ENCODE data around the gene ZBTB7C. TPM values are rescaled to one million over a fixed set of nuclear protein-coding genes. Genes with fewer than 3 reads are reported as not detected.

ZBTB7C gene
- total RNA-seq, 1 donor from 2014 or later, result 15.0 TPM

DNA sequence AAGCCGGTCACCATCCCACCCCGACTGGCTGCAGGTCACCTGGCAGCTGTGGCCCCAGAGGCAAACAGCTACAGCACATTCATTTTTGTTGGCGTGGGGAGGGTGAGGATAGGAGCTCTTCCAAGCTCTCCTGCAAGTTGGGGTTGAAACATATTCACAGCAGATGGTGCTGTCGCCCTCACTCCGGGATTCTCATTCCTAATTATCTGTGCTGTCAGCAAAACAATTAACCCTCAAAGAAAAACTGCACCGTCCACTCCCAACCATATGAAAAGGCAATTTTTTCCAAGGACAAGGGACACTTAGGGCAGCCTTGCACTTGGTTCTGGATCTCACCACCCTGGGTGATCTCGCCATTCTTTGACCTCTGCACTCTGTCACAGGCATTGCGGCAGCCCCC is 68.6 kb downstream of the ZBTB7C start:
- Histone ChIP-seq H3K4me1 (peaks cover 8% of the 10 kb centered on the region), H3K27ac (no peak overlapping the region), H3K27me3 (ENCODE audit: low read depth) (no peaks in the 10 kb centered on the region), H3K9me3 (no peaks in the 10 kb centered on the region), H3K4me3 (no peak overlapping the region), H3K36me3 (no peaks in the 10 kb centered on the region)
- intact Hi-C loops (cut with DNase I), result no loop called here
- no peak for ATAC-seq
- TF ChIP-seq, protein P1, sequence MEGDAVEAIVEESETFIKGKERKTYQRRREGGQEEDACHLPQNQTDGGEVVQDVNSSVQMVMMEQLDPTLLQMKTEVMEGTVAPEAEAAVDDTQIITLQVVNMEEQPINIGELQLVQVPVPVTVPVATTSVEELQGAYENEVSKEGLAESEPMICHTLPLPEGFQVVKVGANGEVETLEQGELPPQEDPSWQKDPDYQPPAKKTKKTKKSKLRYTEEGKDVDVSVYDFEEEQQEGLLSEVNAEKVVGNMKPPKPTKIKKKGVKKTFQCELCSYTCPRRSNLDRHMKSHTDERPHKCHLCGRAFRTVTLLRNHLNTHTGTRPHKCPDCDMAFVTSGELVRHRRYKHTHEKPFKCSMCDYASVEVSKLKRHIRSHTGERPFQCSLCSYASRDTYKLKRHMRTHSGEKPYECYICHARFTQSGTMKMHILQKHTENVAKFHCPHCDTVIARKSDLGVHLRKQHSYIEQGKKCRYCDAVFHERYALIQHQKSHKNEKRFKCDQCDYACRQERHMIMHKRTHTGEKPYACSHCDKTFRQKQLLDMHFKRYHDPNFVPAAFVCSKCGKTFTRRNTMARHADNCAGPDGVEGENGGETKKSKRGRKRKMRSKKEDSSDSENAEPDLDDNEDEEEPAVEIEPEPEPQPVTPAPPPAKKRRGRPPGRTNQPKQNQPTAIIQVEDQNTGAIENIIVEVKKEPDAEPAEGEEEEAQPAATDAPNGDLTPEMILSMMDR (IDR thresholded peaks at IDR 0.05), result no peak
- DNase-seq, result no peak

DNA sequence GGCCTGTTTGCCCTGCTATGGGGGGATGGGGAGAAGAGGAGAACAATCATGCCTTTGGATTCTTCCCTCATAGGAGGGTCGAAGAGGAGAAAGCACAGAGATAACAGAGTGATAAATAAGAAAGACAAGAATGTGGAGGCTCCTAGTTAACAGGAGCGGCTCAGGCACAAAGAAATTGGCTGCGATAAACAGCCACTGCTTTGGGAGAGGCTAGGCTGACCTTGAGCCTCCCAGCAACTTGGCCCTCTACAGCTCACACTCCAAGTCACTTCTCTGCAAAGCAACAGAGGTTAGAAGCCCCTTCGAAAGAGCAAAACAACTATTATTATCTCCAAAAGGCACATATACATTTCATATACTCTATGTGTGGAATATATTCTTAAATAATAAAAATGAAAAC is 69.5 kb downstream of the ZBTB7C start:
- DNase-seq (no peak), ATAC-seq (no peak)
- Histone ChIP-seq H3K27ac (no peak overlapping the region), H3K4me1 (peaks cover 8% of the 10 kb centered on the region), H3K9me3 (no peaks in the 10 kb centered on the region), H3K36me3 (no peaks in the 10 kb centered on the region), H3K4me3 (no peak overlapping the region), H3K27me3 (ENCODE audit: low read depth) (no peaks in the 10 kb centered on the region)
- TF ChIP-seq, protein P1 (IDR thresholded peaks at IDR 0.05), result no peak
- intact Hi-C loops (cut with DNase I), result no loop called here

DNA sequence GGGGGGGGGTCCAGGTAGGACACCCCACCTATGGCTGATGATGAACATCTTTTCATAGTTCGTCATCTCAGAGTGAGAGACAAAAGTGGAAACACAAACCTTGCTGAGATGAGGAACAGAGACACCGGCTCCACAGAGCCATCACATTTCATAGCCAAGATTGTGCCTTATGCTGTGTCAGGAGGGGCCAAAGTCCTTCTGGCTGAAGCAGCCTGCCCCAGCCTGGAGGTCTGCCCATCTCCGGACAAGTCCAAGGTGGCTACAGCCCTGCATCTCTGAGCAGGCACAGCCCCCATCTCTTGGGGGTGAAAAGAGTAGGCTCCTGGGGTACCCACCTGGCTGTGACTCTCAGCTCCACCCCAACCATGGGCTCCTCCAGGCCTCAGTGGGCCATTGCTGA is 70.3 kb downstream of the ZBTB7C start:
- Histone ChIP-seq H3K9me3 (no peaks in the 10 kb centered on the region), H3K27me3 (ENCODE audit: low read depth) (no peaks in the 10 kb centered on the region), H3K36me3 (no peaks in the 10 kb centered on the region), H3K4me1 (peaks cover 8% of the 10 kb centered on the region), H3K4me3 (no peak overlapping the region), H3K27ac (no peak overlapping the region)
- intact Hi-C loops (cut with DNase I), result no loop called here
- TF ChIP-seq, protein P1 (IDR thresholded peaks at IDR 0.05), result no peak
- ATAC-seq (no peak), DNase-seq (no peak)

DNA sequence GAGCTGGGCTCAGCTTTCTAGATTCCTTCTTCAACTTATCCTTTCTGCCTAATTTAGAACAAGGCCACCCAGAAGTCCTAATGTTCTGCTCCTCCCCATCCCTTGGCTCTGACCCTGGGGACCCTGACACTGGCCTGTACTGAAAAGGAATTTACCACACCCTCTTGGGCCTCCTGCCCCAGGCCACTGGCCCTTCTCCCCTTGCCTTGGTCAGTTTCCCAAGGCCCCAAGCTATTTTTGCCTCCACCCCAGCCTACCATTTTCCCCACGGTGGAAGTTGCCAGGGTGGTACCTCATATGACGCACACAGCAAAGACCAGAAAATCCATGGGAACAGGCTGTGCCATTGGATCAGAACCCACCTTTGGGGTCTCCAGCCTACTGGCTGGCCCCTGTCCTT is 72.1 kb downstream of the ZBTB7C start:
- no peak for DNase-seq
- Histone ChIP-seq H3K4me3 (no peak overlapping the region), H3K27me3 (ENCODE audit: low read depth) (no peaks in the 10 kb centered on the region), H3K9me3 (no peaks in the 10 kb centered on the region), H3K36me3 (no peaks in the 10 kb centered on the region), H3K27ac (peak overlapping the region; percentile 59), H3K4me1 (peaks cover 17% of the 10 kb centered on the region)
- no peak for ATAC-seq
- TF ChIP-seq, protein P1 (IDR thresholded peaks at IDR 0.05), result no peak
- intact Hi-C loops (cut with DNase I), result no loop called here

DNA sequence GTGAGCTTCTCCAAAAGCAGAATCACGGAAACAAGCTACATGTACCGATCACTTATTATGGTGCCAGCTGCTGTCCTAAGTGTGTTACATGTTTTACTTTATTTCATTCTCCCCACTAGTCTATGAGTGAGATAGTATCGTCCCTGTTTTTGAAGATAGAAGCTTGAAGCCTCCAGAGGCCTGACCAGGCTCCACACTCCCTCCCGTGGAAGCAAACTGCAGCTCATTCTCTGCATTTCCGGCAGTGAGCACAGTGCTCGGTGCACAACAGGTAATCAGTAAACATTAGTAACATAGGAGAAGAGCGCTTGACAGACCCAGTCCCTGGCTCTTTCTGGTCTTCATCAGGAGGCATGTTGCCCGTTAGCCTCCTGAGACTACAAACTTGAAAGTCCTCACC is 72.9 kb downstream of the ZBTB7C start:
- peak; percentile 61 to 67 for ATAC-seq

More for the DNA sequence above, 72.9 kb downstream of the ZBTB7C start:
- Histone ChIP-seq H3K36me3 (no peaks in the 10 kb centered on the region), H3K4me3 (no peak overlapping the region), H3K27me3 (ENCODE audit: low read depth) (no peaks in the 10 kb centered on the region), H3K4me1 (peaks cover 17% of the 10 kb centered on the region), H3K27ac (peak overlapping the region; percentile 59), H3K9me3 (no peaks in the 10 kb centered on the region)
- no peak for DNase-seq
- TF ChIP-seq, protein P1 (IDR thresholded peaks at IDR 0.05), result no peak
- intact Hi-C loops (cut with DNase I), result no loop called here

Data from lower lobe of right lung (tissue), 2 donors.